IPS-18c (cell line): Measurements from ENCODE around the gene MMP12.

Experiments used
- H3K4me3 ChIP-seq: 2 replicates; pipeline ENCODE4 v1.7.0; 2013; ENCODE audit warnings: low read depth, mild to moderate bottlenecking, low read length, moderate library complexity; ENCODE audit not compliant: insufficient read depth
- H3K9me3 ChIP-seq: one replicate; pipeline ENCODE4 v1.6.1; 2013; ENCODE audit warnings: mild to moderate bottlenecking, low read length, moderate library complexity; ENCODE audit not compliant: control insufficient read depth, insufficient read depth

Gene MMP12

DNA sequence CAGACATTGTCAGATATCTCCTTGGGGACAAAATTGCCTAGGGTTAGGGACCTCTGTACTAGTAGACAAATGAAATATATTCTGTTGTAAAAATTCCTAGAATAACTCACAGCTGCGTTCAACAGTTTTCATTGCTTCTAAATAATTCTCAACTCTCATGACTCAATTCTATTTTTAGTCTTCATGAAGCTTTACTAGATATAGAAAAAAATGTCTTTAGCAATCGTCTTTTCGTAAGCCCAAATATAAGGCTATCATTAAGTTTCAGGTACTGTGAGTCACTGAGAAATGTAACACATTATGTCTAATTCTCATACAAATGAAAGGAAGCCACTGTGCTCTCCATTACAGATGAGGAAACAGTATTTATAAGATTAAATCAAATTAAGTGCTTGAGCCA, 6.4 kb downstream of the MMP12 start:
- Histone ChIP-seq H3K9me3 (no peaks in the 10 kb centered on the region), H3K4me3 (no peak overlapping the region)

DNA sequence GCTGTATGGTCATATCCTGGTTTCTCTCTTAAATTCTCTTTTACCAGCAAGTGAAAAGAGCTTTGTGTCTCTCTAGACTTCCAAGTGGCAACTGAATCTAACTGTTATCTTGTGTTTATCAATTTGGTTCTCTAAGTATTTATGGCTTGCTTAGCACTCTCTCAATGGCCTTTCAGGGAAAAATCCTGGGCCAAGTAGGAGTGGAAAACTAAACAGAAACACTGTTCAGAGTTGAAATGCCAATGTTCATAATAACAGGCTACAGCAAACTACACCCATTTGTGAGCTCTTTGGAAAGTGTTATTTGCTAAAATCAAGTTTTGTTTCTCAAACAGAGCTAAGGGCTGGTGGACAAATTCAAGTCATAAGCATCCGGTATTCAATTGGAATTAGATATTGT, 10.1 kb downstream of the MMP12 start:
- H3K9me3 ChIP-seq = no peaks in the 10 kb centered on the region
- H3K4me3 ChIP-seq = no peak overlapping the region

- H3K4me3 ChIP-seq = no peak overlapping the region
- no peaks in the 10 kb centered on the region for H3K9me3 ChIP-seq
Measured at GRCh38 chr11:102853956-102854355, 20.8 kb downstream of the MMP12 start.

DNA sequence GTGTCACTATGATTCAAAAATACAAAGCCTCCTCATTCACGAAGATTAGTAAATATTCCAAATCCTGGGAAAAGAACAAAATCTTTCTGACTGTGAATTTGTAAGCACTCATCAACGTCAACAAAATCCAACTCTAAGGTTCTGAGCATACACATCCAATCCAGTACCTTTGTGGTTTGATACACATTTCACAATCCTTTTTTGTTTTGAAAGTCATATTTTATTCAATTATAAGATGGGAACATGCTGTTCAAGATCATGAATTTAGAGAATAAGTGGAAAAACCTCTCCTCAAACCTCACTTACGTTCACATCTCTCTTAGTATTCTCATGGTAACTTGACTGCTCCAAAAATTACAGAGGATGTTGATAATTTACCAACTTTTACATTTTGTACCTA, 21.7 kb downstream of the MMP12 start:
- no peak overlapping the region for H3K4me3 ChIP-seq
- no peaks in the 10 kb centered on the region for H3K9me3 ChIP-seq

DNA sequence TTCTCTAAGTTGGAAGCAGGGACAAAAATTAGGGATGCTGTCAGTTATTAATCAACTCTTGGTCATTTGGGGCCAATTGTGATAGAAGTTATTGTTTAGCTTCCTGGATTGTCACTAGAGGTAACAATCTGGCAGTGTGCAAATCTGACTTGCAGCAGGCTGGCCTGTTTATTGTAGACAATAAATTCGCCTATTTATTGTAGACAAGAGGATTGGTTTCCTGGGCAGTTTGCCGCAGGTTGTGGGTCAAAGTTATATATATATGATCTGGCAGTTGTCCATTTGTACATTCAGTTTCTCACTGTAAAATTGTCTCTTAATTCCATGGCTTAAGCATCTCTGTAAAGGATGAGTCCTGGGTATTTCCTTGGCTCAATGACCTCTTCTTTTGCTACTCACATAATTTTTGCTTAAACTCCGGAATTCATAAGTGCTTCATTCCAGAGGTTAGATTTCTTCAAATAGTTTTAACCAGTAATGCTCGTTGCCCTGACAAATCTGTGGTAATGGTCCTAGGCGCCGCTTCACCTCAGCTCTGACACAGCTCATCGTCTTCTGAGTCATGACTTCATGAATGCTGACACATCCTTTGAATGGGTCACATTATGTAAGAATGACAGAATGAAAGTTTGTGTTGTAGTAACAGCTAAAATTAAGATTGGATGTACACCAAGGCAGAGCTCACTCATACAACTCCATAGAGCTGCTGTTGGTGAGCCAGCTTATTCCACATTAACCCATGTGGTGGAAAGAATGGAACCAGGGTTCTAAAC, 23.6 kb downstream of the MMP12 start:
- no peaks in the 10 kb centered on the region for H3K9me3 ChIP-seq
- no peak overlapping the region for H3K4me3 ChIP-seq

DNA sequence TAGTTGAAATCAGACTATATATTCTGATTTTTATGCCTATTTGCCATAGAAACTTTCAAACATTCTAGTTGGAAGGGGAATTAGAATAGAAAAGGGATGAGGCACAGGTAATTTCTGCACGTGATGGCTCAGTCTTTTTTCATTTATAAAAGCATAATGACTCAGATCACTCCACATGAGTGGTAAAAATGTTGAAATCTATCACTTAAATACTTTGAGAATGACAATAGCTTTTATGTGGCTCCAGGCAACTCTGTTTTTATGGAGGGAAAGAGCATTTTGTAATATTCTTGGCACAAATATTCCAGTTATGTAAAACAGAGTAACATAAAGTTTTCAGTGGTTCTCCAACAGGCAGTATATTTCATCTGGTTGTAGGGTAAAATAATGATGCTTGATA, 25.5 kb downstream of the MMP12 start:
- Histone ChIP-seq H3K9me3 (no peaks in the 10 kb centered on the region), H3K4me3 (no peak overlapping the region)

- Histone ChIP-seq H3K9me3 (no peaks in the 10 kb centered on the region), H3K4me3 (no peak overlapping the region)
Measured at GRCh38 chr11:102846292-102846691, 28.5 kb downstream of the MMP12 start.

- H3K4me3 ChIP-seq = no peak within 1 kb of the TSS
- H3K9me3 ChIP-seq = no peaks in the 10 kb centered on the region
Measured at GRCh38 chr11:102843489-102843888, 31.3 kb downstream of the MMP12 start, which contains the start of gene MMP3. Gene MMP3 (minus strand): TSS chr11:102843609. CDS start chr11:102843546, 63 bp downstream.

DNA sequence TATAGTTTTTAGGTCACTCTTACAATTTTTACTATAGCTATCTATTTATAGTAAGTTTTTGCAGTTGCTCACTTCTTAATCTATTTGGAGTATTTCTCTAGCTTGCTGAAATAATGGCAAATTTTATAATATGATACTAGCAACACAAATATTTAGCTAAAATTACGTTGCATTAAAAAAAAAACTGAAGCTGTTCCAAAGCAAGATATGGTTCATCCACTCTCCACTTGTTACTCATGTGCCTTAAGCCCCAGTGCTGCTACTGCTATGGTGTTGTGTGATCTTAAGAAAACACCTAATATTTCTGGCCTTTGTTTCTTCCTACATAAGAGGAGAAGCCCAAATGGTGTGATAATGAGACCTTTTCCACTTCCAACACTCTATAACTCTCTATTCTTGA, 31.9 kb downstream of the MMP12 start:
- Histone ChIP-seq H3K9me3 (no peaks in the 10 kb centered on the region), H3K4me3 (no peak overlapping the region)

- Histone ChIP-seq H3K4me3 (no peak overlapping the region), H3K9me3 (no peaks in the 10 kb centered on the region)
Measured at GRCh38 chr11:102840018-102840417, 34.8 kb downstream of the MMP12 start.

- Histone ChIP-seq H3K4me3 (no peak overlapping the region), H3K9me3 (no peaks in the 10 kb centered on the region)
Measured at GRCh38 chr11:102837646-102838045, 37.1 kb downstream of the MMP12 start.

DNA sequence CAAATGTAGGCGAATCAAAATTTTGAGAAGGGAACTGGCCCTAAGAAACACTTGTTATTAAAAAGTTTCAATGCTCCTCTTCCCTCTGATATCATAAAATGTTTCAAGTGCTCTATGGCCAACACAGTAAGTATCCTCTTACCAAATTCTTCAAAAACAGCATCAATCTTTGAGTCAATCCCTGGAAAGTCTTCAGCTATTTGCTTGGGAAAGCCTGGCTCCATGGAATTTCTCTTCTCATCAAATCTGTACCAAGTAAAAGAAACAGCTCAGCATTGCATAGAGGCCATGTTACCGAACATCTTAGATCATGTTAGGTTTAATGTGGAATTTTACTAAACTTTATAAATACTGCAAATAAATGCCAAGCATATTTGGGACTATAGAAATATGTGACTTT, 37.6 kb downstream of the MMP12 start:
- no peaks in the 10 kb centered on the region for H3K9me3 ChIP-seq
- H3K4me3 ChIP-seq = no peak overlapping the region

DNA sequence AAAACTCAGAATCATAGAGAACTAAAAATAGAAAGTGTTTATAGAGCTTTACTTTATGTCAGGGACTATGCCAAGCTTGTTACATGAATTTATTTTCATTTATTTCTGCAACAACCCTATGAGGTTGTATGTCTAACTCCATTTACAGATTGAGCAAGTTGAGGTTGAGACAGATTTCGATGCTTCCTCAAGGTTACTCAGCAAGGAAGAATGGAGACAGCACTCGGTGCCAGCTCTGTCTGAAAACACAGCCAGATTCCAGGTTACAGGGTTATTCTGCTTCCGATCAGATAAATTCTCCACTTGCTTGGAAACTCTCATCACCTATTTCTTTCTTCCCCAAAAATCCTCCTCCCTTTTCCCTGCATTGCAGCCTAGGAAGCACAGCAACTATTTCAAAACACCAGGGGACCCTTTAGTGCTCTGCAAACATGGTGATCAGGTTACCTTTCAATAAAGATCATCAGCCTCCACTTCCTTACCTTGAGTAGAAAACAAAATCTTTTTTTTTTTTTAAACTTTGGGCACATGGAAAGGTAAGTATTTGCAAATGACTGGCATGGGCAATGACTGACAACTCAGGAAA, 38.4 kb downstream of the MMP12 start:
- H3K4me3 ChIP-seq = no peak overlapping the region
- H3K9me3 ChIP-seq = no peaks in the 10 kb centered on the region

GRCh38 chr11:102833731-102834130, 41.1 kb downstream of the MMP12 start:
- no peaks in the 10 kb centered on the region for H3K9me3 ChIP-seq
- H3K4me3 ChIP-seq = no peak overlapping the region

DNA sequence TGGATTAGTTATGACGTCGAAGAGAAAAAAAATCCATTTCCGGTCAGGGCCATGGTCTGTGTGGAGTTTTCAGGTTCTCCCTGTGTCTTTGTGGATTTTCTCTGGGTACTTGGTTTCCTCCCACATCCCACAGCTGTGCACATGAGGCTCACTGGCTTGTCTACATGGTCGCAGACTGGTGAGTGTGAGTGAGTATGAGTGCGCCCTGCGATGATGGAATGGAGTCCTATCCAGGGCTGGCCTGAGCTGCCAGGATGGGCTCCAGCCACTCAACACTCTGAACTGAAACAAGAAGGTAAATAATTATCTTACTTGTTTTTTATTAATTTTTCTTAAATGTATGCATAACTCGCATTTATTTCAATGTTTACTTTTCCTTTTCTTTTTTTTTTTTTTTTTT, 42.2 kb downstream of the MMP12 start:
- Histone ChIP-seq H3K4me3 (no peak overlapping the region), H3K9me3 (no peaks in the 10 kb centered on the region)

DNA sequence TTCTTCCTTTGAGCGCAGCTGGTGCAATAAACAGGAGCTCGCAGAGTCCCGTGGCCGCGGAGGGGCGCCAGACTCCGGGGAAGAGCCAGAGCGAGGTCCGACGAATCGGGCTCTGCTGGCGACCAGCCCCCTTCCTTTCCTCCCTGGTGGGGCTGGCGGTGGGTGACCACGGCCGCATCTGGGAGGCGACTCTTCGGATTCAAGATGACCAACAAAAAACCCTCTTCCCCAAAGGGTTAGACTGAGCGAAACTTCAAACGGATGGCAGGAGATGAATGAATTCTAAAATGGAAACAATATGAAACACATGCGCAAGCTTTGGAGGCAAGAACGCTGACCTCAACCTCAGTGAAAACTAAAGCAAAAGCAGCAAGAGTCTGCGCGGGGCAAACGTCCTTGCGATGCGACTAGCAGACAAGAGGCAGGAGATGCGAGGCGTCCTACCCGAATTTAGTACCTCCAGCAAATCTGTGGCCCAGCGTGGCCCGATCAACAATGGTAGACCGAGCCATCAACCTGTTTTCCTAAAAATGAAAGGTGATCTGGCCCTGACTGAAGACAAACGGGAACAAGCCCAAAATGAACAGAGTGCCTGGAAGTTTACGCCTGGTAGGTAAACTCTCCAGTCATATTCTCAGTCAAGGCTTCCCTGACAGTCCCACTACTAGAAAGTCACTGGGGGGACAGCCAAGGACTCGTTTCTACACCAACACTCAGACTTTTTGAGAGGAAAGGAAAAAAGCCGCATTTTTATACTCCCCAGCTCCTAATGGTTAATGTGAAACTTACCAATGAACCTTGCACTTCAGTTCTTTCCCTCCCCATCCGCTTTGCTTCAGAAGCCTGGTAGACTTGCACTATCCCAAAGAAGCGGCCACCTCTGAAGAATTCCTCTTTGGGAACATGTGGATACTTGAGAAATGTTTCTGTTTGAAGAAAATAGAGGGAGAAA, 43.0 kb downstream of the MMP12 start:
- Histone ChIP-seq H3K9me3 (no peaks in the 10 kb centered on the region), H3K4me3 (no peak overlapping the region)

GRCh38 chr11:102831128-102831488, 43.7 kb downstream of the MMP12 start:
- H3K9me3 ChIP-seq = no peaks in the 10 kb centered on the region
- H3K4me3 ChIP-seq = no peak overlapping the region
